ENCODE data around the gene MPHOSPH8.
"Not testable (repeated sequence)": the region's sequence is repeated elsewhere in the genome, so short reads cannot be mapped to it uniquely, and the experiment has no call there.

The MPHOSPH8 gene

DNA sequence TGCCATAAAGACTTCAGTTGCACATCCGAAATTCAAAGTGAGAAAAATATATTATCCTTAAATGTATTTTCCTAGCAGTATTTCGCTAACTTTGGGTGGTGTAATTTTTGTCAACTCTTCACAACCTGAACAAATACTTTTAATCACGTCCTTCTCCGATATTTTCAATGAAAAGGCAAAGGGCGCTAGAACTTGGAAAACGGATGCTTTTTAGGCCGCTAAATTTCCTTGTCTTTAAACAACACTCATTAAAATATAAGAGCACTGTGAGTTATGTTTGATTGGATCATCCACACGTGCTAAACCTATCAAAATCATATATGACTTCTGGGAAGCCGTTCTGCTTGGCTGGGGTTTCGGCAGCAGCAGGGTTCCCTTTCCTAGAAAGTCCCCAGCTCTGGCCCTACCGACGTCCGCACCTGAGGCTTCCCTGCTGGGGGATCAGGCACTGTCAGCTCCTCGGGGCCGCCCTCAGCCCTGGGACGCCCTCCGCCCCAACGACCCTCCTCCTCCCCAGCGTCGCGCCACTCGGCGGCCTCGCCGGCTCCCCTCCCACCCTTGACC is 462 bp upstream of the MPHOSPH8 start:
- DNase-seq (ENCODE audit: low spot score): no peak

DNA sequence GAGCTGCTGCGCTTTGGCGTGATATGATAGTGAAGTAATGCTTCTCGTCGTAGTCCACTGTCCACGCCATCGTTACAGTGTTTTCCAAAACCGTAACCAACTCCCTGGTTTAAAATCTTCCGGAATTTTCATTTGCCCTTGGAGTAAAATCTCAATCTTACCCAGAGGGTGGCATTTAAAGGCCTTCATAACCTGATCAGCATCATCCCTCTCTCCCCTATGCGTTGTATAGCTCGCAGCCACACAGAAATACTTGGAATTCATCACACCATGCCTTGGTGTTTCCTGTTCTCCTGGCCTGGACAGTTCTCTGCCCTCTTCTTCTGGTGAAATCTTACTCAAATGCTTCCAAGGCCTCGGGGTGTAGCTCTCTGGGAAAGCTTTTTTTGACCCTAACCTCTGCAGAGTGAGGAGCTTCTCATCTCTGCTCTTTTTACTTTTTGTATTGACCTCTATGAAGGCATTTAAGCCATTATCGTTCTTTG is 839 bp downstream of the MPHOSPH8 start:
- DNase-seq (ENCODE audit: low spot score): peak; percentile 15

DNA sequence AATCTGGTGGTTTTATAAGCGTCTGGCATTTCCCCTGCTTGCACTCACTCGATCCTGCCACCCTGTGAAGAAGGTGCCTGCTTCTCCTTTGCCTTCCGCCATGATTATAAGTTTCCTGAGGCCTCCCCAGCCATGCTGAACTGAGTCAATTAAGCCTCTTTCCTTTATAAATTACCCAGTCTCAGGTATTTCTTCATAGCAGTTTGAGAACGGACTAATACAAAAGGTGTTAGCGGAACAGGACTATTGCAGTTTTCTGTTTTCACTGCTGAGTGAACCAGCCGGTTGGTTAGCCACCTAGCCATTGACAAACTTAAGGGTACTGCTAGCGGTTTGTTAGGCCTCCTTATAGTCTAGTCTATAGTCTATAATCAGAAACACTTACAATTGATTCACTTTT is 2.5 kb downstream of the MPHOSPH8 start:
- not testable (repeated sequence) for DNase-seq (ENCODE audit: low spot score)

DNA sequence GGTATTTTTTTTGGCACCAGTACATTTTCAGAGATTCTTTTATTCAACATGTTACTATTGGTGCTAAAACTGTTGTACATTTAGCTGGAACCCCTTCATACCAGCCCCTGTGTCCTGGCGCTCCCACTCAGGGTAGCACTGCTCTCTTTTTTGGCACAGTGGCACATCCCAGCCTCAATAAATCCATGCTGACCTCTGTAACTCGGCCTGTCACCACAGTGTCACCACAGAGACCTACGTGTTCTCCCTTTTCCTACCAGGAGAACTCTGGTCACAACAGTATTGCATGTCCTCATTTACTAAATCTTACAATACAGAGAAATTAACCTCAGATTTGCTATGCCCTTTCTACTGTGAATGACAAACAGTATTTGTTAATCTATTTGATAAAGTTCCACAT is 10.2 kb downstream of the MPHOSPH8 start:
- DNase-seq (ENCODE audit: low spot score): no peak

DNA sequence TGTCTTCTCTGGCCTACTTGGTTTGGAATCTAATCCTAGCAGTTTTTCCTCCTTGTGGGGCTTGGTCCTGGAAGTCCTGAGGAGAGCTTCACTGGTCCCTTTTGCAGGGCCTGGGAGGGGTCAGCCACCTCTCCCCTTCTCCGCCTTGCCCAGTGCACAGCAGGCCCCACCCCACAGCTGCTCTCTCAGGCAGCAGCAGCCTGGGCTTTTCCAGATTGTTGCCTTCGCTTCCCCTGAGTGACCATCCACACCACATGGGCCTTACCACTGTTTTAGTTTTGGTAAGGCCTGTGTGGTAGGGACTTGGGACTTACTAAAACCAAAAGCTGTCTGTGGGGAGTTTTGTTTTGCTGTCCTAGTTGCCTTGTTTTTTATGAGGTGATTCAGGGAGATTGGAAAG is 11.5 kb downstream of the MPHOSPH8 start:
- no peak for DNase-seq (ENCODE audit: low spot score)

DNA sequence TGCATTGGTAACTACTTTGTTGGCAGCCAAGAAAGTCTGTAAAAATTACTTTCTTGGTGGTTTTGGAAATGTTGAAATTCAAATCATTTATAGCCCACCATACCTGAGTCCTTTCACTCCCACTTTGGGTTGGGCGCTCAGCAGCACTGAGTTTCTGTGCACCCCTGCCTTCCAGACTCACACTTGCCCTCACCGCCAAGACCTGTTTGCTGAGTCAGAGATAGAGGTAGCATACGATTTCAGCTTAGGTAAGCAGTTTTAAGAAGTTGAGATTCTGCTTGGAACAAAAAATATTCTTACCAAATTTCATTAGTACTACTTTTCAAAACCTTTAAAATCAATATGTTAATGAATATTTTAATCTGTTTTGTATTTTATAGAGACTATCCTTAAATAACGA is 12.6 kb downstream of the MPHOSPH8 start:
- DNase-seq (ENCODE audit: low spot score): no peak

DNA sequence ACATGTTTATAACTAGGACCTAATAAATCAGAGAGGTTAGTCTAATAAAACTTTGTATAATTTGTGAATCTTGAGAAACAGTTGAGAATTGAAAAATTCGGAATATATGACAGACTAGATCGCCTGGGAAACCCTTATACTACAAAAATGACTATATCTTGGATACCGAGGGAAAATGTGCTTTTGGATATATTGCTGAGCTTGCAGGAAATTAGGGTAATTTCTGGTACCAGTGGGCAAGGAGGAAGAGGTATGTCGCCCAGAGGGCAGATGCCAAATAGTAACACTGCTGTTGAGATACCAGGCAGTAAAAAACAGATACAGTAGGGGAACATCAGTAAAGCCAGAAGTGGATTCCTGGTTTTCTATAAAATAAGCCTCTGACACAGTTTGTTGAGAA is 17.3 kb downstream of the MPHOSPH8 start:
- no peak for DNase-seq (ENCODE audit: low spot score)

DNA sequence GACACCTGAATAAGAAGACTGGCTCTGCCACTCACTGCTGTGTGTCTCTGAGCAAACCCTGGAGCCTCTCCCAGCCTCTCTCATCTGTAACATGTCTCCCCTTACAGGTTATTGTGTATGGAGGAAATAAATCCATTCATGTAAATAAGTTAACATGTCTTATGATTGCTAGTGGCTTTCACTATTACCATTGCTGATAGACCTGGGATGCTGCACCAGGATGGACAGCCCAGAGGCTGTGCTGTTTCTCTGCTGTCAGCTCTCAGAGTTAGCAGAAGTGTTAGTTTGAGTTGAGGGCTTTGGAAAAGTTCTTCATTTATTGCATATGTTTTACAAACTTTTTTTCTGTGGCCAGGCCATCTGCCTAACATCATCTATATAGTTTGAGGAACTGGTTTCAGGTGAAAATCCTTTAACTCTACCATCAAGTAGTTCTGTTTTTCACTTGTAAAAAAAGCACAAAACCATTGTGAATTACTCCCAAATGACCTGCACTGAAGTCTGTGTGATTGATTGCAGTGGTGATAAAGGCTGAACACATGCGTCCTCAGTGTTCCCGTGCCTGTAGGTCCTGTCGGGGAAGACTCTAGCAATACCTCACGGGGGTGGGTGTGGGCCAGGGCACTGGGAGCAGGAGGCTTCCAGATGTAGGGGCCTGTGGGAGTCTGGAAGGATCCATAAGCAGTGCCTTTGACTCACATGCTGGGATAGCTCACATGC is 24.6 kb downstream of the MPHOSPH8 start:
- no peak for DNase-seq (ENCODE audit: low spot score)

DNA sequence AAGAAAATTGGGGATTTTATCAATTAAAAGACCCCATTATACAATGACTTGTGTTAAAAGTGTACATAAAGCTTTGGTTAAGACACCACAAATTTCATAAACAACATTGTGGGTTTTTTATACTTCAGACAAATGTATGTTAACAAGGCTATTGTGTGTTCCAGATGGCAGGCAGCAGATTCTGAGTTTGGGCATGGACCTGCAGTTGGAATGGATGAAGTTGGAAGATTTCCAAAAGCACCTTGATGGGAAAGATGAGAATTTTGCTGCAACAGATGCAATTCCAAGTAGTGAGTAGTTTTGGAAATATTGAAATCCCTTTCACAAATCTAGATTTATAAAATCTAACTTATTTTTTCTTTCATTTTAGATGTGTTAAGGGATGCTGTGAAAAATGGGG is 25.4 kb downstream of the MPHOSPH8 start:
- DNase-seq (ENCODE audit: low spot score): no peak

DNA sequence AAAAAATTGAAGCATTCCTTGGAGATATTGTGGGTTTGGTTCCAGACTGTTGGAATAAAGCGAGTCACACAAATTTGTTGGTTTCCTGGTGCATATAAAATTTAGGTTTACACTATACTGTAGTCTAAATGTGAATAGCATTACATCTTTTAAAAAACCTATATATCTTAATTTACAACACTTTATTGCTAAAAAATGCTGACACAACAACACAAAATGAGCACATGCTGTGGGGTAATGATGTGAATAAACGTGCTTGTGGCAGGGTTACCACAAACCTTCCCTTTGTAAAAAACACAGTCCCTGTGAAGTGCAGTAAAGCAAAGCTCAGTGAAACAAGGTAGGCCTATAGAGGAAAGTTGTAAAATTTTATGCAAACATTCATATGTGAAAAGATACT is 27.7 kb downstream of the MPHOSPH8 start:
- no peak for DNase-seq (ENCODE audit: low spot score)

DNA sequence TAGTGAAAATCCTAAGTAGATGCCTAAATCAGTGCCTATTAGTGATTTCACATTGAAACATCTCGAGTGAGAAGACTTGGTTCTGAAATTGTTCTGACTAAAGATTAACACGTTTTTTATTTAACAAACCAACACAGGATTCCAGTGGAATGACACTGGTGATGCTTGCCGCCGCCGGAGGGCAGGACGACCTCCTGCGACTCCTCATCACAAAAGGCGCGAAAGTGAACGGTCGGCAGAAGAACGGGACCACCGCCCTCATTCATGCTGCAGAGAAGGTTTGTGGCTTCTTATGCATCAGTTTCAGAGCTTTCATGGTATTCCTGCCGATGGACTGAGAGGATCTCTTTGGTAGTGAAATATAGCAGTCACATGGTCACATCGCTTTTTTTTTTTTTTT is 28.1 kb downstream of the MPHOSPH8 start:
- no peak for DNase-seq (ENCODE audit: low spot score)

DNA sequence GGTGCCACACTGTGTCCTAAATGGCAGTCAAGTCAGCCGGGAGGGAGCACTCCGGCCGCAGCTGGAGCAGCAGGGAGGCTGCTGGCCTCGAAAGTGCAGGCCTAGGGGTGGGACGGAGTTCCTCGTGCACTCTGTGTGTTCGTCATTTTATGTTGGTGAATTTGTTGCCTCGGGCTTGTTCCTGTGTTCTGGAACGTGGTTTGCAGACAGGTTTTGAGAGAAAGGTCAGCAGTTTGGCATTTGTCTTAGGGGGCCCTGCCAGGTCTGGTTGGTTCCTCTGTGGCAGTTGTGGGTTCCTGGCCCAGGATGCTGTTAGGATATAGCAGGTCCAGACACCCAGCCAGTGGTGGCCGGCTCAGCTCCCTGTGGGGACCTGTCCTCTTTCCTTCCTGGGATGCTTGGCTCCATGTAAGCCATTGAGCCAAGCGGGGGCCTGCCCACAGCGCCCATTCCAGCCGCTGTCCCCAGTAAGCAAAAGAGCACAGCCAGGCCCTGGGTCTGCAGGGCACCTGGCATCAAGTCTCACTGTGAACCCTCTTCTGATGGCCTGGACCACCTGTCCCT is 30.0 kb downstream of the MPHOSPH8 start:
- no peak for DNase-seq (ENCODE audit: low spot score)

DNA sequence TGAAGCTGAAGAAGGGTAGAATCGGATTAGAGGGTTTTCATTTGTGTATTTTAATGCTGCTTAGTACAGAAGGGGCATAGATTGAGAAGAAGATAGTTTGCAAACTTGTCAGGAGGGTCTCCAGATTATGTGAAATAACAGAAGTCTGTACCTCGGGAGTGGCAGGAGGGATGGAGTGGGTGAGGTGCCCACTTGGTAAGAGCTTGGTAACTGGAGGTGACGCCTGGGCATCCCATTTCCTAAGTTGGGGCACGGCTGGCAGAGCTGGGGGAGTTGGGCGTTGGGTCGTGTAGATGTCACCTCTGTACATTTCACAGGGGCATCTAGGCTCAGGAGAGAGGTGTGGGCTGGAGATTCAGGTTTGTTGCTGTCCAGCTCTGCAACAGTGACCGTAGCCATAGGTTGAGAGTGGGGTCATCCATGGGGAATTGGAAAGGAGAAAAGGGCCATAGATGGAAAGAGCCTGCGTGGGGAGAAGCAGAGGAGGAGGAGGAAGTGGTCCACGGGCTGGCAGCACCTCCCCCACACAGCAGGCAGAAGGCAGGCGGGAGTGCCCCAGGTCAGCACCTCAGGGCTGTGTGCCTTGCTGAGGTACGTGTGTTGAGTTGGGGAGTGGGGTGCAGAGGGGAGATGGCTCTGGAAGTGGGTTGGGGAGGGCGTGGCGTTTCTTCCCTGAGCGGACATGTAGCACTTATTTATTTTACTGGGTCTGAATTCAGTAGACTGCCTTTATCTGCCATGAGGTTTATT is 31.2 kb downstream of the MPHOSPH8 start:
- DNase-seq (ENCODE audit: low spot score): no peak

DNA sequence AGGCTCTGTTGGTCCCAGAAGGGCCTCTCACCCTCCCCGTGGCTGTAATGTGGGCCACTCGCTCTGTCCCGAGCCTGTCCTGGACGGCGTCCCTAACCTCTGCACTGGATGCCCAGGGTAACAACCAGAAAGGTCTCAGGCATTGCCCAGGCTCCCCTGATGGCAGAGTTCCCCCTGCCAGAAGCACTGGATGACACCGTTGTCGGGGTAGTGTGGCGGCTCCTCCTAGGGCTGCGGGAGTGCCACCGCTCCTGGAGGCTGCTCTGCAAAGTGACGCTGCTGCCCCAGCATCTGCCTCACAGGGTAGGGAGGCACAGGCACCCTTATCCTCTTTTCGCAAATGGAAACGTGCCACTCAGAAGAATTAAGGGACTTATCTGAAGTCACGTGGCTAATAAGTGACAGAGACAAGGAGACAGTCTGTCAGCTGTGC is 32.0 kb downstream of the MPHOSPH8 start:
- DNase-seq (ENCODE audit: low spot score): no peak

DNA sequence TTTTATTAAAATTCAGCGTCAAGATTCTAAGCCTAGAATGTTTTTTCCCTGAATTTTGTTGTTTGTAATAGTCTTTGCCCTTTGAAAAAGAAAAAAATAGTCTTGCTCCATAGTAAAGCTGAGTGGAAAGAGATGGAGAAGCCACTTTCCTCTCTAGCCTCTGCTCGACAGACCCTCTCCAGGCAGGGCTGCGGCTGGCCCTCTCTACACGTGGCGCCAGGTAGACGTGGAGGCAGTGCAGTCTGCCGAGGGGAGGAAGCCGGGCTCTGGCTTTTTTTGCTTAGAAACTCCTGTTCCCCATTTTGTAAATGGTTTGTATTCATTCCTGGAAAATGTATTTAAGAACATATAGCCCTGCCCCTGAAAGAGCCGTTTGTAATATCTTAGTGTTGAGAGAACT is 35.3 kb downstream of the MPHOSPH8 start:
- no peak for DNase-seq (ENCODE audit: low spot score)

DNA sequence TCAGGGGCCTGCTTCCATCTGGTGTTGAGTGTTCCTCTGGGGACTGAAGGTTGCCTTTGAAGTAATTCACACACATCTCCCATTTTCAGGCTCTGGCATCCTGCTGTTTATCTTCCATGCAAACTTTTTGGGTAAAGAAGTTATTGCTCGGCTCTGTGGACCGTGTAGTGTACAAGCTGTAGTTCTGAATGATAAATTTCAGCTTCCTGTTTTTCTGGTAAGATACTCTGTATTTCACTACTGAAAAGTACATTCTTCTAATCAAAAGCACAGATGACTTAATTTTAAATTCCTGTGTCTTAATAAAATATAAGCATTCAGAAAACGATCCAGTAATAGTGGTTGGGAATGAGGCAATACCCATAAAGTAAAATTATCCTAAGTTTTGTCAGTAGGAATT is 36.7 kb downstream of the MPHOSPH8 start:
- no peak for DNase-seq (ENCODE audit: low spot score)

DNA sequence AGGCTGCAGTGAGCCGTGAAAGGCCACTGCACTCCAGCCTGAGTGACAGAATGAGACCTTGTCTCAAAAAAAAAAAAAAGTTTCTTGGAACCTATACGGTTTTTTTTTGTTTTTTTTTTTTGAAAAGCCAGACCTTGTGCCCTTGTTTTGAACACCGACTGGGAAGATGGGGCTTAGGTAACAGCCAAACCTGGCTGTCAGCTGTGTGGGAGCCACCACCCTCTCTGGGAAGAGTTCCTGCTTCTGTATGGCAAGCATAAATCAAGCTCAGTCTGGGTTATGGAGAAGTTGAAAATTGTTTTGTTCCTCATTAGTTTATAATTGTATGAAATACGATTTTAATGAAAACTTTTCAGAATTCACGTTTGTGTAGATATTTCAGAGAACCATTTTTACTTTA is 39.5 kb downstream of the MPHOSPH8 start:
- DNase-seq (ENCODE audit: low spot score): no peak

DNA sequence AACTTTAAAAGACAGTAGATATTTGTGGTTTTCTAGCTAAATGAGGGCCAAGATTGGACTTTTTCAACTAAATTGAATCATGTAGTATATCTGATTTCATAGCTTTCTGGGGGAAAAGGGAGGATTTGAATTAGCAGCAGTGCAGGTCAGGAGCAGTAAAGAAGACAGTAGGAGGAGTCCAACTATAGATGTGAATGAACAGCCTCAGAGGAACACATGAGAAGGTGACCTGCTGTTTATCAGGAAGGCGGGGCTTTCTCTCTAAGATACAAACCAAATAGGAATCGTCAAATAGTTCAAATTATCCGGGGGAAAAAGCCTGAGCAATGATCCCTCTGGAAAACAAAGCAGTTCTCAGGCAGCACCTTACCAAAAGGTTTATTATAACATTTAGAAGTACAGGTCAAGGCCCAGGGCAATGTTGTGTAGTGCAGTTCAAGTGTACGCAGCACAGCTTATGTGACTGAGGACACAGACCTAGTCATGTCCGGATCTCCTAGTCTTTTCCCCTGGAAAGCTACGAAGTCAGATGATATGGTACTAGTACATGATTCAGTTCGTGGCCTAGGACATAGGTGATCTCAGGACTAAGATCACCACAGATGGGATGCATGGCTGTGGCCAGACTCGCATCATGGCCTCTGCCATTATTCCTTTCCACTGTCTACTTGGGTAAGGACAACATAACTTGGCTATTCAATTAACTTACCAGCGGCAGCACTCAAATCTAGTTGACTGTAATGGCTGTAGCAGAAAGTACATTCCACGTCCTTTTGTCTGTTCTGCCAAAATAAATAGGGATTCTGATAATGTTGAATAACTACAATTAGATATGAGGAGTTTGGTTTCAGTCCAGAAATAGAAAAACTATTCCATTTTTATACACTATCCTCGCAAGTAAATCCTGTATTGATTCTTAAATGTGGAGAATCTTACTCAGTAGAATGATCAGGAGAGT is 40.3 kb downstream of the MPHOSPH8 start:
- no peak for DNase-seq (ENCODE audit: low spot score)

DNA sequence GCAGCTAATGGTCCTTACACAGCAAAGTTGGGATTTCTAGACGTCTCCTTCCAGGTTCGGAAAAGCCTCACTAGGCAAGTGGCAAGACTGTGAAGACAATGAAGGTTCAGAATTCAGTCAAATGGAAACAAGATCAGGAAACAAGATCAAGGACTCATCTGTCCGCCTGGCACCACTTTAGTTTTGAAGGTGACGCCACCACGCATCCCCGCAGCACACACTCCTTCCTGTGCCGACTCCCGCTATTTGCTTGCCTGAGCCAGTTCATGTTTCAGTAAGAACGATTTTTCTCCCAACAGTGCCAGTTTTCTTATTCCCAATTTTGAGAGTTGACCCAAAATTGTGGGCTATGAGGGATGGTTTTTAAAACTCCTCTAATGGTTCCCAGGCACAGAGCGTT is 41.4 kb downstream of the MPHOSPH8 start:
- DNase-seq (ENCODE audit: low spot score): no peak

DNA sequence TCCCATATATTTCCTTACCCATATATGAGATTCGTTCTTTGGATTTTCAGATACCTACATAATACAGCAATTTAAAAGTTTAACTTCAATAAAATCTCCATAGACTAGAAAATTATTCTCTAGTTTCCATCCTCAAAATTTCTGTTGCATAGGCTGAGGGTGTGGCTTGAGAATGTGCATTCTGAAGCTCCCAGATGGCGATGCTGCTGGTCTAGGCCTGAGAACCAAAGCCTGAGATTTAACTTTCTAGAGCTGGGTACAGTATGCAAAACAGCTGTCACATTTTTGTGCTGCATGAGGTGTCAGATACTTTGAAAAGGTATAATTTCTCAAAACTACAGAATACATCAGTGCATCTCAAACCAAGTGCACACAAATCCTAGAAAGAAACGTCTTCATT is 42.7 kb downstream of the MPHOSPH8 start:
- no peak for DNase-seq (ENCODE audit: low spot score)

DNA sequence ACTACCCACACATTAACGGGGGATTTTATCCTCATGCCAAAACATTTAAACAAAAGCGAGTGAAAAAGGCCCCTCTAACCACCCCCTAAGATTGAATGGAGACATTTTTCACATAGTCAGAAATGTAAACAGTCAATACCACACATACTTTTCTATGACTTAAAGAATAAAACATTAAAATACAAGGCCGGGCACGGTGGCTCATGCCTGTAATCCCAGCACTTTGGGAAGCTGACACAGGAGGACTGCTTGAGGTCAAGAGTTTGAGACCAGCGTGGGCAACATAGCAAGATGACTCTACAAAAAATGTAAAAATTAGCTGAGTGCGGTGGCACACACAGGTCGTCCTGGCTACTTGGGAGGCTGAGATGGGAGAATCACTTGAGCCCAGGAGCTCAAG is 47.3 kb downstream of the MPHOSPH8 start:
- no peak for DNase-seq (ENCODE audit: low spot score)

DNA sequence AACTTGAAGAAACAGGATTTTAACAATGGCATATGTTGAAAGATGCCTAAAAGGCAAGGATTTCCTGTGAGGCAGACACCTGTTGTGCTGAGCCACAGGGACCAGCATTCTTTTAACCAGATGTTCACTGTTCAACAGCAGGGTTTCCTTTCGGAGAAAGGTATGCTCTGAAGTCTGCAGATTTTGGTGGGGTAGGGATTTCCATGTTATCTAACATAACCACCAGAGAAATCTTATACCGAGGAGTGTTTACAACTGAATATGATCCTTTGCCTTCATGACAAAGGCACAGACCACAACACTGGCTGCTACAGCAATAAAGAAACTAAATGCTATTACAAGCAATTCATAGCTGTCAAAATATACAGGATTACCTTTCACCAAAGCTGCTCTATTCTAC is 48.1 kb downstream of the MPHOSPH8 start:
- DNase-seq (ENCODE audit: low spot score): peak; percentile 19

Measured in activated CD4-positive, alpha-beta T cell treated with anti-CD3 and anti-CD28 coated beads, Interleukin-2, Interleukin-4, amounts not matched to agents 100 ng/mL and 50 ng/mL, durations not matched to agents 16 hours and 8 hours (primary cell).